ENCODE results near the gene TNPO2.

DNA sequence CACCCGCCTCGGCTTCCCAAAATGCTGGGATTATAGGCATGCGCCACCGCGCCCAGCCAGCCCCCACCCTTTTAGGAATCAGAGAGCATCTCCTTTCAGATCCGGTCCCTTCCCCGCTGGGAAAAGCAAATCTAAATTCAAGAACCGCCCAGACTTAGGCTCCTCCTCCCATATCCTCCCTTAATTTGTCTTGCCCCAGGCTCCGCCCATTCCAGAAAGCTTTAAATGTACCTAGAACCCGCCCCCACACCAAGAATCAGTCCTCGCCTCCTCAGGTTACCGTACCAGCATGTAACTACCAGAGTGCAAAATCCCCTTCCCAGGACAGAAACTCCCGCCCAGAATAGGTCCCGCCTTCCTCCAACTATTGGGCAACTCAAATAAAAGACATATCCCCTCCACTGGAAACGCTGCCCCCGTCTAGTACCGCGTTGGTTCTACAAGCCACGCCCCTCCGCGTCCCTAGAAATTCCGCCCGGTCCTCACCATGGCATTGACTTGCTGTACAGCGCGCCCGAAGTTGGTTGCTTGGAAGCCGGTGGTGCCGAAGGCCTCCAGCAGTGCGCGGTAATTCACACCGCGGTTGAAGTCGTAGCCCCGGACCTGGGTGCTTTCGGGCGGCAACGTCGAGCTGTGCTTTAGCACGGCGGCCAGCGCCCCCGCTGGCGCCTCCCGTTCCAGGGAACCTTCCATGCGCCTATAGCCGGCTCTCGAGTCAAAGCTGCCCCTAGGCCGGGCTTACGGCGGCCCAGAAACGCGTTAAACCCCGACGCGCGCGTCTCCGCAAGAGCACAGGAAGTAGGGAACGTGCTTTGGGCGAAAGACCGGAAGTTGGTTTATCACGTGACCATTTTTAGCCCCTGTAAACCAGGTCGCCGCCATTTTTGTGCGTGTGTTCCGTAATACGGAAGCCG is 42.4 kb downstream of the TNPO2 start, which contains the start of gene DHPS:
- TF ChIP-seq EZH2 (IDR thresholded peaks at IDR 0.05; ENCODE audit: low read length, missing control alignments), result no peak
- TF ChIP-seq, protein P1, sequence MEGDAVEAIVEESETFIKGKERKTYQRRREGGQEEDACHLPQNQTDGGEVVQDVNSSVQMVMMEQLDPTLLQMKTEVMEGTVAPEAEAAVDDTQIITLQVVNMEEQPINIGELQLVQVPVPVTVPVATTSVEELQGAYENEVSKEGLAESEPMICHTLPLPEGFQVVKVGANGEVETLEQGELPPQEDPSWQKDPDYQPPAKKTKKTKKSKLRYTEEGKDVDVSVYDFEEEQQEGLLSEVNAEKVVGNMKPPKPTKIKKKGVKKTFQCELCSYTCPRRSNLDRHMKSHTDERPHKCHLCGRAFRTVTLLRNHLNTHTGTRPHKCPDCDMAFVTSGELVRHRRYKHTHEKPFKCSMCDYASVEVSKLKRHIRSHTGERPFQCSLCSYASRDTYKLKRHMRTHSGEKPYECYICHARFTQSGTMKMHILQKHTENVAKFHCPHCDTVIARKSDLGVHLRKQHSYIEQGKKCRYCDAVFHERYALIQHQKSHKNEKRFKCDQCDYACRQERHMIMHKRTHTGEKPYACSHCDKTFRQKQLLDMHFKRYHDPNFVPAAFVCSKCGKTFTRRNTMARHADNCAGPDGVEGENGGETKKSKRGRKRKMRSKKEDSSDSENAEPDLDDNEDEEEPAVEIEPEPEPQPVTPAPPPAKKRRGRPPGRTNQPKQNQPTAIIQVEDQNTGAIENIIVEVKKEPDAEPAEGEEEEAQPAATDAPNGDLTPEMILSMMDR (conservative IDR thresholded peaks at IDR 0.05 in 1 of 2, IDR thresholded peaks at IDR 0.05 in 1 of 2; ENCODE audit: low read depth in 1 of 2, low read length in 2 of 2), result no peak
